ENCODE data around the gene BHLHE40.

BHLHE40 gene

GRCh38 chr3:5002871-5003247 is 23.6 kb downstream of the BHLHE40 start:
- DNase-seq, result no peak

- no peak for DNase-seq
These were observed 25.3 kb downstream of the BHLHE40 start for GRCh38 chr3:5004319-5005152.

- no peak for DNase-seq
These were observed 26.1 kb downstream of the BHLHE40 start for GRCh38 chr3:5005367-5005766.

- no peak for DNase-seq
These were observed 27.5 kb downstream of the BHLHE40 start for GRCh38 chr3:5006755-5007202.

- DNase-seq, result no peak
These were observed 28.6 kb downstream of the BHLHE40 start for GRCh38 chr3:5007873-5008272.

- no peak for DNase-seq
These were observed 30.4 kb downstream of the BHLHE40 start for GRCh38 chr3:5009506-5010109.

GRCh38 chr3:5010140-5010539 is 30.9 kb downstream of the BHLHE40 start:
- DNase-seq, result no peak

GRCh38 chr3:5010706-5011554 is 31.7 kb downstream of the BHLHE40 start:
- no peak for DNase-seq

GRCh38 chr3:5011555-5012256 is 32.5 kb downstream of the BHLHE40 start:
- DNase-seq, result no peak

GRCh38 chr3:5012367-5012766 is 33.1 kb downstream of the BHLHE40 start:
- no peak for DNase-seq

- DNase-seq, result no peak
These were observed 34.0 kb downstream of the BHLHE40 start for GRCh38 chr3:5013021-5013906.

GRCh38 chr3:5014391-5014790 is 35.2 kb downstream of the BHLHE40 start:
- DNase-seq, result no peak

- DNase-seq, result no peak
These were observed 35.8 kb downstream of the BHLHE40 start for GRCh38 chr3:5015056-5015455.

- DNase-seq, result no peak
These were observed 37.2 kb downstream of the BHLHE40 start for GRCh38 chr3:5016211-5017161.

GRCh38 chr3:5017925-5018531 is 38.8 kb downstream of the BHLHE40 start:
- DNase-seq, result no peak

- DNase-seq, result no peak
These were observed 40.4 kb downstream of the BHLHE40 start for GRCh38 chr3:5019411-5020241.

GRCh38 chr3:5020242-5020722 is 41.0 kb downstream of the BHLHE40 start:
- no peak for DNase-seq

GRCh38 chr3:5021116-5022092 is 42.2 kb downstream of the BHLHE40 start:
- DNase-seq, result no peak

Data from NCI-H1417 treated with DMSO at 0.1 percent for 48 hours (cell line).